Stimulated activated CD8-positive, alpha-beta memory T cell treated with anti-CD3 and anti-CD28 coated beads, Interleukin-2, amount 100 ng/mL, for 1 hour (primary cell): ENCODE measurements around the gene VSTM2B.
"Not testable (repeated sequence)": the region's sequence is repeated elsewhere in the genome, so short reads cannot be mapped to it uniquely, and the experiment has no call there.

Source experiments
- DNase-seq, 2 donors: peaks; one replicate each; pipeline ENCODE4 v3.0.0-alpha.2; 2020; ENCODE audit warnings: low read depth in 2 of 2

The VSTM2B gene

DNA sequence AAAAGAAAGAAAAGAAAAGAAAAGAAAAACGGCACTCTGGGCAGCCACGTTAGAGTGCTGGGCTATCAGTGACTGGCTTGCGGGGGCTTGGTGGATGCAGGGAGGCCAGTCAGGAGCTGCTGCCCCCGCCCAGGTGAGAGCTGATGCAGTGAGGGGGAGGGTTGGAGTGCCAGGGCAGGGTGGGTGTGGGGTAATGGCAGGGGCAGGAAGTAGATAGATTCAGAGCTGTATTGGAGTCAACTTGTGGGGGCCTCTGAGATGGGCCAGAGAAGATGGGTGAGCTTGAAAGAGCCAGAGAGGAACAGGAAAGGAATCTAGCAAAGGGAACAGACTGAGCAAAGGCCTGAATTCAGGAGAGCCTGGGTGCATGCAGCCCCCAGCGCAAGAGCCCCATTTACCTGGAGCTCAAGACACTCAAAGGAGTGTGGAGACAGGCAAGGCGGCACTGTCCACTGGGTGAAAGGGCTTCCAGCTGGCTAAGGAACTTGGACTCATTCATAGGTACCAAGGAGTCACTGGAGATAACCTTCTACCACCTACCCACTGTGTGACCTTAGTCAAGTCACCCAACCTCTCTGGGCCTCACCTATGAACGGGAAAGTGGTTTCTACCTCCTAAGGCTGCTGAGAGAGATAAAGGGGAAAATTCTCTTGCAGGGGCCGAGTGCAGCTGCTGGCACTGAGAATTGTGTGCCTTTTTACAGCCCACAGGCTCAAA is 20.2 kb downstream of the VSTM2B start:
- no peak for DNase-seq

DNA sequence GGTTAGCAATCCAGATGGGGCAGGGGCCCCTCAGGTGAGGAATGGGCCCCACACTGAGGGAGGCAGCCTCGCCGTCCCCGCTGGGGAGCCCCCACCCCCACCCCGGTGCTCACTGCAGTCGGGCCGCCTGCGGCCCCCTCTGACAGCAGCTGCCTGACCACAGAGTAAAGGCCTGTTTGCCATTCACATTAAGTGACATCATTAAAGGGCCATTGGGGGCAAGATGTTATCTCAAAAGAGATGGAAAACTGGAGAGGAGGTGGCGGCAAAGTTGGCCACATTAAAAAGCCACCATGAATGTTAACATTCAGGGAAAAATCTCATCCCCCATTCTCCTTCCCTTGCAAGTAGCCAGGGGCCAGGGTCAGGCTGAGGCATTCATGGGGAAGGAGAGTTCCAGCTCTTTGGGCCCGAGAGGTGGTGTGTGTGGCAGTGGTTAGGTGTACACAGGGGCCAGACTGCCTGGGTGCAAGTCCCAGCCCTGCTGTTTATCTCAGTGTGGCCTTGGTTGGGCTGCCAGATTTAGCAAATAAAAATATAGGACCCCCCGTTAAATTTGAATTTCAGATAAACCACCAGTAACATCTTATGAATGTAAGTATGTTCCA is 20.9 kb downstream of the VSTM2B start:
- DNase-seq: no peak

DNA sequence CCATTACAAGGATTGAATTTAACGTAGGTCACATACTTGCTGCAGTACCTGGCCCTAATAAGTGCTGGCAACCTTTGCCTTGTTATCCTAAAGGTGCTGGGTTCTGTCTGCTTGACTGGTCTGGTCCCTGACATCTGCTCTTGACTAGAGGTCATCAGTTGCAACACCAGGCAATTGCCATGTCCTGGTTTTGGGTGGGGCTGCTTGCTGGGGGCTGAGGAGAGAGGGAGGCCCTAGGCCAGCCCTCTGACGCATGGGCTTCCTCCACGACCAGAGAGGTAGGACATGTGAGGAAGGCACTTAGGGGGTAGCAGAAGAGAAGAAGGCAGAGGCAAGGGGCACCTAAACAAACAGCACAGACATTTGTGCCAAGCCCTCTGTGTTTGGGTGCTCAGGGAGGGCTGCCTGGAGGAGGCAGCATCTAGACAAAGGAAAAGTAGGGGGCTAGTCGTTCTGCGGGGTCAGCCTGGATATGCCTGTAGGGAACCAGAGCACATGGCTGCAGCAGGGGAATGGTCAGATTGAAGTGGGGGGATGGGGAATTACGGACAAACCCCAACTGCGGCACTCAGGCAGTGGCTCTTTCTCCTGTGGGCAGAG is 21.7 kb downstream of the VSTM2B start:
- DNase-seq: no peak

DNA sequence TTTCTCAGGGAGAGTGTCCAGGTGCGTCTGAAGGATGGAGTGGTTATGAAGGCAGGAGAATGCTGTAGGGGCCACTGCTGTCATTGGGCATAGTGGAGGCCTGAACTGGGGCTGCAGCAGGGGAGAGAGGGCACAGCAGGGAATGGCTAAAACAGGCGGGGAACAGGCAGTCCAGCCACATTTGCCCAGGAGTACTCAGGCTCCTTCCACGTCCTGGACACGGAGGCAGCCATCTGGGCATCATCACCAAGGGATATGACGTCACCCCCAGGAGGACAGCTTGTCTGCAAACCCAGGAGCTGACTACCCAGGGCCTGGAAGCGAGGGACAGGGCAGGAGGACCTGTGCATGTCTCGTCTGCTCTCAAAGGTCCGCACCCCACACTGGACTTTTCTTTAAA is 22.2 kb downstream of the VSTM2B start:
- DNase-seq: no peak

DNA sequence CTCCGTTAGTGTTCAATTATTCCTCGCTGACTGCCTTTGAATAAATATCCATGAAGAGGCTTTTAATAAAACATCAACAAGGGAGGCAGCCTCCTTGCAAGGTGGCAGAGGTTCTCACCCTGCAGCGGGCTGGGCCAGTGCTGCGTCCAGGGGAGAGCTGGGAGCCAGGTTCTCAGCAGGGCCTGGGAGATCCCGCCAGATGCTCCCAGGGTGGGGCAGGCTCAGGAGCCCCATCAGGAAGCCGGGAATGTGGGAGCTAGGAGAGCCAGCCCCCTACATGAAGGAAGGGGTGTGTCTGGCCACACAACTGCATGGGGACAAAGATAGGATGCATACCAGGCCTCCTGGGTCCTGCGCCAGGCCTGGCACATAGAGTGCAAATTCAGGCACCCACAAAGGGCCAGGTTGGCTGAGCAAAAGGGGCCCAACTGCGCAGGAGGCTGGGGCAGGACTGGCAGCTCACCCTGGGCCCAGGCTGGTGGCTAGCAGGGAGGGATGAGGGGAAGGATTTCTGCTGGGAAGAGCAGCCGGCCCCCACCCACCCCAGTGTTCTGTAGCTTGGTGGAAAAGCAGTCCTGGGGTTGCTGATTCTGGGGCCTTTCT is 22.8 kb downstream of the VSTM2B start:
- no peak for DNase-seq

DNA sequence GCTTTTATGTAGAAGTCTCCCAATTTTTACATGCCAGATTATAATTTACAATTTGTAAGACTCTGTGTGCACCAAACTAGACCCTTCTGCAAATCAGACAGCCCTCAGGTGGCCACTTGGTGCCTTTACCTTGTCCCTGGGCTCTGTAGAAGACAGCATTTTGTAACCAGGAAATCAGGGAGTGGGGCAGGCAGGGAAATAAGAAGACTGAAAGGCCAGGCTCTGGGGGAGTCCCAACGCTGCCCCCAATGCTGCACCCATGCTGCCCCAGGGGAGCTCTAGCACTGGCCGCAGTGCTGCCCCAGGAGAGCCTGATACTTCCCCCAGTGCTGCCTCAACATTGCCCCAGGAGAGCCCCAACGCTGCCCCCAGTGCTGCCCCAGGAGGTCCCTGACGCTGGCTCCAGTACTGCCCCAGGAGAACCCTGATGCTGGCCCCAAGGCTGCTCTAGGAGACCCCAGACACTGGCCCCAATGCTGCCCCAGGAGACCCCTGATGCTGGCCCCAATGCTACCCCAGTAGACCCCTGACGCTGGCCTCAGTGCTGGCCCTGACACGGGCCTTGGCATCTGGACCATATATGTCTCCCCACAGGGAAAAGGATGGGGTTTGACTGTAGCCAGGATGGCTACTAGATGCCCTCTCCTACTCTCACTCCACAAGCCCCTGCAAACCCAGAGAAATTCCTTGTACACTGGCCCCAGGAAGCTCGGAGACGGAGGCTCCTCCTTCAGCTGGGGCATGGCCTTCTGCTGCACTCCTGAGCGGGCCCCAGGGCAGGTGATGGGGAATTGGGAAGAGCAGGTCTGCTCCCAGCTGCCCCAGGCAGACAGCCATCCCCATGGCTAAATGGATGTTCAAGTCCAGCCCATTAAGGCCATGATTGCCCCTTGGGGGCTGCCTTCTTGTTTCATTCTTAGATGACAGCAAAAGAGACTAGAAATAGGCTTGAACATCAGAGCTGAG is 23.6 kb downstream of the VSTM2B start:
- DNase-seq: no peak

DNA sequence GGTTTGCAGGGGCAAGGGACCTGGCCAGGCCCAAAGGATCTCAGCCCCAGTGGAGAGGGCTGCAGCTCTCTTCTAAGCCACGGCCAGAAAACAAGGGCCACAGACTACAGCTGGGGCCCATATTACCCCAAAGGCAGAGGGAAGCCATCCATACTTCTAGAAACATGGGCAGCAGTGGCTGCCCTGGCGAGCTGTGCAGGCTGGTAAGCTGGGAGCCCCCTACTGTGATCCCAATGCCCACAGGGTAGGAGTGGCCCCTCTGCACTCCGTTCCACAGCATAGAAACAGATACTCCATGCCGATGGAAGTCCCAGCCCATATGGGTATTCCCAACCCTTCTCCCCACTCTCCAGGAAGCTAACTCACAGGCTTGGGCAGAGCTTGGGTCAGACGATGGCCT is 25.1 kb downstream of the VSTM2B start:
- DNase-seq: no peak

DNA sequence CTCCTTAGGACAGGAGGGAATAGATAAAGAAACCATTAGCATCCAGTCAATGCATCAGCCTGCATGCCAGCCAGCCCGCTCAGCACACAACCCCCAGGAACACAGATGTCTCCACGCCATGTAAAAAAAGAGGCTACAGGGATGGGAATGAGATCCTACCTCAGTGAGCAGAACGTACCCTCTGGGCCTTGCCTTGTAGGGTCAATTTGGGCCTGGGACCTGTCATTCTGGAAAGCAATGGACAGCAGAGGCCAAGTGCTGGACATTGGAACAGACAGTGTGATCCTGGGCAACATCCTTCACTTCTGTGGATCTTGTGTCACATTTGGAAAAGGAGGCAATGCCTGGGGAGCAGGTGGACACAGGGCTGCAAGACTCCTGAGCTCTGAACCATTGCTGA is 26.0 kb downstream of the VSTM2B start:
- no peak for DNase-seq

DNA sequence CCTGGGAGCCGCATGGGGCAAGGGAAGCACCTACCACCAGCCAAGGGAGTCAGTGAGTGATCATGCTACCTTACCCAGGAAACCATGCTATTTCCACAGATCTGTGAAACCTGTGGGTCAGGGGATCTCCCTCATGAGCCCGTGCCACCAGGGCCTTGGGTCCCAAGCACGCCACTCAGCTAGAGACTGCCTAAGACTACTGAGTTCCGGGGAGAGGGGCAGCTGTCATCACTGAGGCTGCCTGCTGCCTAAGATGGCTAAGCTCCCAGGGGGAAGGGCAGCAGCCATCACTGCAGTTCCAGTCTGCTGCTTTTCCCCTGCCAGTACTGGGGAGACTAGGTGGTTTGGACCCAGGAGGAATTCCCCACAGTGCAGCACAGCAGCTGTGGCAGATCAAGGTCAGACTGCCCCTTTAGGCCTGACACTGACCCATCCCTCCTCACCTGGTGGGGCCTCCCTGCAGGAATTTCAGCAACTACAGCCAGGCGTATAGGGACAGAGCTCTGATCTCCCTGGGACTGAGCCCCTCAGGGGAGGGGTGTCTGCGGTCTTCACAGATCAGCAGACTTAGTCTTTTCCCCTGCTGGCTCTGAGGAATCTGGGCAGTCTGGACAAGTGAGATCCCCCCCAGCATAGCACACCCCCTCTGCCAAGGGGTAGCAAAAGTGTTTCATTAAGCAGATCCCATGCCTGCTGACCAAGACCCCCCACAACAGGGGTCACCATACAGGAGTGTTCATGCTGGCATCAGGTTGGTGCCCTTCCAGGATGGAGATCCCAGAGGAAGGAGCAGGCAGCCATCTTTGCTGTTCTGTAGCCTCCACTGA is 26.9 kb downstream of the VSTM2B start:
- DNase-seq: no peak

DNA sequence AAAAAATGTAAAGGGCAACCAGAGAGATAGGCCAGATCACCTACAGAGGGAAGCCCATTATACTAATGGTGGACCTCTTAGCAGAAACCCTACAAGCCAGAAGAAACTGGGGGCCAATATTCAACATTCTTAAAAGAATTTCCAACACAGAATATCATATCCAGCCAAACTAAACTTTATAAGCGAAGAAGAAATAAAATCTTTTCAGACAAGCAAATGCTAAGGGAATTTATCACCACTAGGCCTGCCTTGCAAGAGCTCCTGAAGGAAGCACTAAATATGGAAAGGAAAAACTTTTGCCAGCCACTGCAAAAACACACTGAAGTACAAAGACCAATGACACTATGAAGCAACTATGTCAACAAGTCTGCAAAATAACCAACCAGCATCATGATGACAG is 28.4 kb downstream of the VSTM2B start:
- DNase-seq: no peak

DNA sequence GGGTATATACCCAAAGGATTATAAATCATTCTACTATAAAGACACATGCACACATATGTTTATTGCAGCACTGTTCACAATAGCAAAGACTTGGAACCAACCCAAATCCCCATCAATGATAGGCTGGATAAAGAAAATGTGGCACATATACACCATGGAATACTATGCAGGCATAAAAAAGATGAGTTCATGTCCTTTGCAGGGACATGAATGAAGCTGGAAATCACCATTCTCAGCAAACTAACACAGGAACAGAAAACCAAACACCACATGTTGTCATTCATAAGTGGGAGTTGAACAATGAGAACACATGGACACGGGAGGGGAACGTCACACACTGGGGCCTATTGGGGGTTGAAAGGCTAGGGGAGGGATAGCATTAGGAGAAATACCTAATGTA is 33.3 kb downstream of the VSTM2B start:
- DNase-seq: not testable (repeated sequence)

DNA sequence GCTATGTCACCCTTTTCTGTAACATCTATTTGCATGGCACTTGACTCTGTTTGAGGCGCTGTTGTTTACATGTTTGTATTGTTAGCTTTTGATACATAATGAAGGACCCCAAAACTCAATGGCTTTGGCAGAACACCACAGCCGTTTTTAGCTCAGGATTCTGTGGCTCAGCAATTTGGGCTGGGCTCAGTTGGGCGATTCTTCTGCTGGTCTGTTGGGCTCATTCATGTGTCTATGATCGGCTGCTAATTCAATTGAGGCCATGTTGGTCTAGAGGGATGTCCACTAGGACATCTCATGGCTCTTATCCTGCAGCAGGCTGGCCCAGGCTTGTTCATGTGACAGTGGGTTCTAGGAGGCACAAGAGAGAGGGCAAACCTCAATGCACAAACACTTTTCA is 33.9 kb downstream of the VSTM2B start:
- no peak for DNase-seq

DNA sequence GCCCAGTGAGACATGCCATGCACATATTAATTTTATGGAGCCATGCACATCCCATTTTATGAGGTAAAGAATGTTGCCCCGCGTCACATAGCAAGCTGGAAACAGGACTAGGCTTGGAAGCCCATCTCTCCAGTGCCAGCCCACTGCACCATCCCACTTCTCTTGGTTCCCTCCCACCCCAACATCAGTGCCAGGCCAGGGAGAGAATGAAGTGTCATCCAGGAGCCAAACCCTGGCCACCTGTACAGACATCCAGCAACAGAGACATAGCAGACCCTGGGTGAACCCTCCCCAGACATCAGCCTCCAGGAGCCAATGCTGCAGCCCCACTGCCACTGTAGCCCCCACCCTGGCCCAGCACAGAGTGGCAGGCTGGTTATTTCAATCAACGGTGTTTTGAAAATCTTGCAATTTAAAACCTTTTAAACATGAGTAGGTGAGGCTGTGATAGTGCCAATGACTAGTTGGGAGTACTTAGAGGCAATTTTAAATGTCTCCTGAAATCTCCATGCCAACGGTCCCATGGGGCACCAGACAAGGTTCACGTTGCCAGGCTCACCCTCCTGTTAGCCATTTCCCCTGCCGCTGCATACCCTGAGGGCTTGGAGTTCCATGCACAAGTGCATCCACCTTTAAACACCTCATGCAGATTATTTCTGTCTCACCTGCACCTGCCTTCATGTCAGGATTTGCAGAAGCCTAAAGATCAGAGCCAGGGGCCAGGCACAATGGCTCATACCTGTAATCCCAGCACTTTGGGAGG is 34.7 kb downstream of the VSTM2B start:
- DNase-seq: no peak

DNA sequence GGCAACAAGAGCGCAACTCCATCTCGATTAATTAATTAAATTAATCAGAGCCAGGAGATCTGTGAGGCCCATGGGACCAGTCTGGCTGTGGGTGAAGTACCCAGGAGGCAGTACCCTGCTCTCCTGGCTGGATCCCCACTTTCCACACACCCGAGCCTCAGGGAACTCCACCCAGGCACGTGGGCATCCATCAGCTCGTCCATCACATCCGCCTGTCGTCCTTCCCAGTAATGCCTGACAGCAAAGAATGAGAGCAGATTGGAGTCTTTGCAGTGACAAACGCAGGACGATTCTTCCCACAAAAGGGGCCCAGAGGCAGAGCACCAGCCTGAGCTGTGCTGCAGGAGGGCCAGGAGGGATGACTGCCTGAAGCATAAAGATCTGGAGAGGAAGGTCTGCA is 35.8 kb downstream of the VSTM2B start:
- DNase-seq: no peak

DNA sequence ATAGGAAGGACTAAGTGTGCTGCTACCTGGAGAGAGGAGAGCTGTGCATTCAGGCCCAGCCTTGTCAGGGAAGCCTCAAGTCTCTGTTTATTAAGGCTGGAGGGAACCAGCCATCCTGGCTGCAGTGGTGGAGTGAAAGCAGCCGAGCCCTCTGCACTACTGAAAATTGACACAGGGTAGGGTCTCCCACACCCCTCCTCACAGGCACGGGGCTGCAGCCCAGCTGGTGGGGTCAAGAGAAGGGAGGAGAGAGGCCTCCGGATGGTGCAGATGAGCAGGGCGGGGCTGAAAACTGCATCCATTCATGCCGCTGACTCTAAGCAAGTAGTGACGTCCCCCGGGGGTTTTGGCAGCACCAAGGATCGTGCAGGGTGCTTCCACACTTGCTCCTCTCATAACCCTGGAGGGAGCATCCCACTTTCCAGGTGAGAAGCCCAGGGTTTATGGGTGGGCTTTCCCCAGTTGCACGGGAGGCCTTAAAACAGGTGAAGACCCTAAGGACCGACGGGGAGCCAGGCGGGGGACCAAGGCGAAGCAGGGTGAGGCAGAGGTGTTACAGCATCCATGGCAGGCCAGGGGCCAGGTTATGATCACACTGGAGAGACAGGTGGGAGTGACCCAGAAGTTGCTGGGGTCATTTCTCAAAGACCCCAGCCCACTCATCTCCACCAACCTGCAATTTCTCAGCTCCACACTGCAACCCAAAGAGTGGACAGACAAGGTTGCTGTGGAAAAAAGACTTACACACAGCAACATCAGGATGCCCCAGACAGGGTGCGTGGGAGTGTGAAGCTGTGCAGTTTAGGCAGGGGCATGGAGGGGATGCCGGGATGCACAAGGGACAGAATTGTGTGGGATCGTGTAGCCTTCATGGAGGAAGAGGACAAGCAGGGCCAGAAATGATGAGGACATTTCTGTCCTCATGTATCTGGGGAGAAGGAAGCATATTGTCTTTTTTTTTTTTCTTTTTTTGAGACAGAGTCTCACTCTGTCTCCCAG is 36.8 kb downstream of the VSTM2B start:
- no peak for DNase-seq

DNA sequence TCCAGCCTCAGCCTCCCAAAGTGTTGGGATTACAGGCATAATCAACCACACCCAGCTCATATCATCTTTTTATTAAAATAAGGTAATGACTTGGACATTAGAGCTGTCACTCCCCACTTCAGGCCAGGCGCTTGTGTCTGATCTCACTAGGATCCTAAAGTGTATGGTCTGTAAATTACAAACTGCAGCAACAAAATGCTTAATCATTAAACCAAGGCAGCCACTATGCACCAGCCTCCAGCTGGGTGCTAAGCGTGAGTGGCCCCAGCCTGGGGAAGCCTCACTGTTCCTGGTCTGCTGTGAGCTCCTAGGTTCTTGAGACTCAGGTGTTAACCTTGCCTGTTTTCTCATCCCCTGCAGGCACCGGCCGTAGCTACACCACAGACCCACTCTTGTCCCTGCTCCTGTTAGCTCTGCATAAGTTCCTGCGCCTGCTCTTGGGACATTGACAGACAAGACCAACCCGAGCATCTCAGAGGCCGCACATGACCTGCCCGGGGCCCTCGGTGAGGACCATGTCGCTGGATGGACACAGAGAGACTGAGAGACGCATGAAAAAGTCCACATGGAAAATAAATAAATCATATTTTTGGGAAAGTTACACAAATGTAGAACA is 37.8 kb downstream of the VSTM2B start:
- DNase-seq: no peak

DNA sequence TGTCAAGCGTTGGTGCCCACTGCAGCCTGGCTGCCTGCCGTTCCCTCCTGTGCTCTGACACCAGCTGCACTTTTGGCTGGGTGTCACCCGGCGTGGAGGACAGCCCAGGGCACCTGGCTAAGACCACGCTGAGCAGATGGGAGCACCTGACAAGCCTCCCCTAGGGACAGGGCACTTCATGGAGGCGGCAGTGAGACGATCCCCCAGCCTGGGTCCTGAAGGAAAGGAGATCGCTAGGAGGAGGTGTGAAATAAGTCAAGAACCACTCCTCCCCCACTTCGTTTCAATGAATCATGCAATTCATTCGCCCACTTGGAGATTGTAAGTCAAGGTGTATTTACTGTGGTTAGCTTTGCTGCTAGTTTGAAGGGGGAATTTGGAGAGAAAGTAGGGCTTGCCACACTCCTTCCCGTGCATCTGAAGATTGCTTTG is 38.8 kb downstream of the VSTM2B start:
- DNase-seq: no peak

DNA sequence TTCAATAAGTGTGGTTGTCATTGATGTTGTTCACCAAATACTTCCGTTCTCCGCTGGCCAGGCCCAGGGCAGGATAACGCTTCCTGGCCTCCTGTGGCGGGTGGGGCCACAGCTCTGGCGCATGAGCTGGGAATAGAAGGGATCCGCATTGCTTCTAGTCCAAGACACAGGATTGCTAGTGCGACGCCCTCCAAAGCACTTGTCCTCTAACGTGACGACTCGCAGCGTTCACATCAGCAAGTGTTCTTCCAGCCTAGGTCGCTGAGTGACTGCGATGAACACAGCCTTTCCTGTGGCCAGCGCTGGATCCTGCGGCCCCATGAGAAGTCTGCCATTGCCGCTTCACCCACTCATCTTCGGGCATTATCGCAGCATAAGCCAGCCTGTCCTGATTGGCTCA is 39.4 kb downstream of the VSTM2B start:
- no peak for DNase-seq
